HG03280 (cell line): Measurements from ENCODE around the gene SLC9A9.

Source experiments
- ATAC-seq: cut with Tn5 transposase; IDR thresholded peaks from one replicate; pipeline ENCODE4 v1.9.1; 2021; ENCODE audit warnings: mild to moderate bottlenecking, moderate library complexity; ENCODE audit not compliant: unreplicated experiment

The SLC9A9 gene

GRCh38 chr3:143603774-143604173 is 244.5 kb downstream of the SLC9A9 start:
- ATAC-seq = no peak

DNA sequence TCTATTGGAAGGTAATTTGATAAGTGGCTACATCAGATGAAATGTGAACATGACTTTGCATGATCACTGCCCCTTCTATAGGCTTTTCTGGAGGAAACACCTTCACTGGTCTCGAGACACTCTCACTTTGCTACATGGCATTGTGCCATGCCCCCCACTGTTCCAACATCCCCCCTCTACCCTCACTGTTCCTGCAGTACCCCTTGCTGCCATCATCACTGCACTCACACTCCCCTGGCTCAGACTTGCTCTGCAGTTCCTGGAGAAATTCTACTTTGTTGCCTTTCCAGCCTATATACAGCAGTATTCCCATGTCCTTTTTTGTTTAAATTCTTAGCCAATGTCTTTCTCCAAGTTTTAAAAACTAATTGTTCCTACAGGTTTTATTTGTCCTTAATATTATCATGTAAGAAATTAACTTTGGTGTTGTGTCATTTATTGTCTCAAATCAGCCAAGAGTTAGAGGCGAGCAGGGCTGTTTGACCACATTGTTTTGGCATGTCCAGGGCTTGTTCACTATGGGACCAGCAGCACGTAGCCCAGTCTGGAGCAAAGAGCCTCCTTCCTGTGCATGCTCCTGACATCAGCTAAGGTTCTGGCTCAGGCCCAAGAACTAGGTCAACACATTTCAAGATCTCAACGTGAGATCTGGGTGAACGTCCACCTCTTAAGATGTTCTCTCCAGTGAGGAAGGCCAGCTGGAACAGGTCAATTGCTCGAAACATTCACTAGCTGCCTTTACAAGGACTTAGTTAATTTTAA is 246.4 kb downstream of the SLC9A9 start:
- ATAC-seq = no peak

- ATAC-seq = no peak
Observed at GRCh38 chr3:143600756-143601718, 247.2 kb downstream of the SLC9A9 start.

DNA sequence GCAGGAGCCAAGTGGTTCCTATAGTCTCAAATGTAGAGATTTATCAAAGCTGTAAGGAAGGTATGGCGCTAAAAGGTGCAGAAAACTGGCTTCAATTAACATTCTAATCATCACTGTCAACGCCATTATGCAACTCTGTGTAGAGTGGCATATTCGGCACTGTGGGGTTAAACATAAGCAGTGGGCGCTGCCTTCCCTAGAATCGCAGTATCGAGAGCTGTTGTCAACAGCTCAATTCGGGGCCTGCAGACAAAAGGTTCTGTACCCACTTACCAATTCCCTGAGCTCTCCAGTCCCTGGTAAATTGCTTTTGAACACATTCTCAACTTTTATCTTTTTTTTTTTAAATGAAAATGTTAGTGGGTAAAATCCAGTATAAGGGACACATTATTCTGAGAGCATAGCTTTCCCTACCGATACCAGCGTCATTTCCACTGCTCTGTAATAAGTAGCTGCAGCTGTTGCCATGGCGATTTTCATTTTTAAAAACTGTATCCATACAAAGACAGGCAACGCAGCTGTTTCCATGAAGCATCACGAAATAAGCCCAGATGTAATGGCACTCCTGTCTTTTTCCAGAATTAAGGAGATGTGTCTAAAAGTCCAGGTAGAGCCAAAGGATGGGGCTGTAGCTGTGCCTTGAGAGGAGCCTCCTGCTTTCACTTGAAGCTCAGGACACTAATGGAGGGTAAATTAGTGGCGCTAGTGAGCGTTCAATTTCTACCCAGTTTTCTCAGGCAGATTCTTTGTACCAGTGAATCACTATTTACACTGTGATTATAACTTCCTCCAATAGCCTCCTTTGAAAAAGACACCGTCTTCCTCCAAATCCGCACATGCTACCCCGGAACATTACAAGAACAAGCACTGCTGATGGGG is 250.3 kb downstream of the SLC9A9 start:
- no peak for ATAC-seq

DNA sequence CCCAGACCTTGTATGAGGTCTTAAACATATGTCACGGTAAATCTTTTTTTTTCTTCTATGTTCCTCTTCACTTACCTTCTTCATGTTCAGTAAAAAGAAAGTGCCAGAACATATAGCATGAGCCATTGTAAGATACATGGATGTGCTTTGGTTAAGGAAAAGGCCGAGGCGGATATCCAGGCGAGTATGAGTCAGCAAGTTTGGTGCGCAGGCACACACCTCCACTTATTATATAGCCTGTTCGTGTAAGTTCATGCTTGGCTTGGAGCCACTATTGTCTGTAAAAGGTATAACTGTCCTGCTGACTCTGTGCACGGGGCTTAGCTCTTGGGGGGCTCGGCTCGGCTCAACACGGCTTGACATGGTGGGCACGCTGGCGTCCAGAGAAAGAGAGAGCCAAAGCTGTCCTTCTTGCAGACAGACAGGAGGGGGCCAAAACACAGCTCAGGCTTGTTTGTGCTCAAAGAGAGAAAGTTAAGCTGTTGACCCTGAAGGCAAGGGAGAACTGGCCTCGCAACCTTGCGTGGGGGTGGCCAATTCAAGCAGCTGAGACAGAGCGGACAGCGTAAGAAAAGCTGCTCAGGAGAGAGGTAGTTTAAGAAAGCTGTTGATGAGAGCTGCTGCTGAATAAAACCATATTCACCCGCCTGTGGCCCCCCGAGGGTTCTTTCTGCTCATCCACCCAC is 251.2 kb downstream of the SLC9A9 start:
- ATAC-seq = no peak

DNA sequence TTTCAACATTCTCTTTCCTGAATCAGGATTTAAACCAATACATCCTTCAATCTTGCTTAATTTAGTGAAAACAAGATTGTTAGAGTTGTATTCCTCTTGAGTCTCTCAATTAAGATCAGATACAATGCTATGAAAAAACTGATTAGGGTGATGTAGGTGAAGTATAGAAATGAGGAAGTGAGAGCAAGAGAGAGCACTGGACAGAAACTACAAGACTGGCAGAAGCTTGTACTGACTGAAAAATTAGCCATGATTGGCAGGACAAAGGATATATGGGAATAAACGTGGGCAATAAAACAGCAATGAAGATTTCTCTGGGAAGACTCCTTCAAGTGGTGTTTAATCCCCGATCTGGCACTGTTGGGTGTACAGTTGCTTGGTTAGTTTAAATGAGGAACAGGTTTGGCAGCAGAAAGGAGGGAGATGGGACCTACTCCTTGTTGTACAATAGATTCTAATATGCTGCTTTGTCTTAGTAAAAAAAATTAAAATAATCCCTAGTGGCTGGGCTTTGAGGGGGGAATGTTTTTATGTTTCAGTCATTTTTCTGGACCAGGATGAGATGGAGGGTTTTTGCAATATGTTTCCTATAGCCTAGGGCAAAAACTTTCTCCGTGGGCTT is 252.7 kb downstream of the SLC9A9 start:
- peak; percentile 97 for ATAC-seq

DNA sequence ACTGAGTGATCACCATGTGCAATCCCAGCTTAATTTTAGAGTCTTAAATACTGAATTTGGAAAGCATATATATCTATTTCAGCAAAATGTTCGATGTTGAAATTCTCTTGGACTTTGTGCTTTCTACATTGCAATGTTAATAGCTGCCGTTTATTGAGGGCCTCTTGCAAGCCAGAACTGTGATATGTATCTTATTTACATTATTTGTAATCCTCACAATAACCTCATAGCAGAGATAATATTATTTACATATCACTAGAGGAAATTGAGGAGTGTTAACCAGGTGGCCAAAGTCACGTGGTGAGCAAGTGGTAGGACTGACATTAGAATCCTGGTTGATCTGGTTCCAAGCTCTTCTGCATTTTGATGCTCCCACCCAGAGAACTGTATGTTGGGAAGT is 254.1 kb downstream of the SLC9A9 start:
- no peak for ATAC-seq

- ATAC-seq = no peak
Observed at GRCh38 chr3:143590660-143591059, 257.6 kb downstream of the SLC9A9 start.

- ATAC-seq = no peak
Observed at GRCh38 chr3:143586576-143586975, 261.7 kb downstream of the SLC9A9 start.

DNA sequence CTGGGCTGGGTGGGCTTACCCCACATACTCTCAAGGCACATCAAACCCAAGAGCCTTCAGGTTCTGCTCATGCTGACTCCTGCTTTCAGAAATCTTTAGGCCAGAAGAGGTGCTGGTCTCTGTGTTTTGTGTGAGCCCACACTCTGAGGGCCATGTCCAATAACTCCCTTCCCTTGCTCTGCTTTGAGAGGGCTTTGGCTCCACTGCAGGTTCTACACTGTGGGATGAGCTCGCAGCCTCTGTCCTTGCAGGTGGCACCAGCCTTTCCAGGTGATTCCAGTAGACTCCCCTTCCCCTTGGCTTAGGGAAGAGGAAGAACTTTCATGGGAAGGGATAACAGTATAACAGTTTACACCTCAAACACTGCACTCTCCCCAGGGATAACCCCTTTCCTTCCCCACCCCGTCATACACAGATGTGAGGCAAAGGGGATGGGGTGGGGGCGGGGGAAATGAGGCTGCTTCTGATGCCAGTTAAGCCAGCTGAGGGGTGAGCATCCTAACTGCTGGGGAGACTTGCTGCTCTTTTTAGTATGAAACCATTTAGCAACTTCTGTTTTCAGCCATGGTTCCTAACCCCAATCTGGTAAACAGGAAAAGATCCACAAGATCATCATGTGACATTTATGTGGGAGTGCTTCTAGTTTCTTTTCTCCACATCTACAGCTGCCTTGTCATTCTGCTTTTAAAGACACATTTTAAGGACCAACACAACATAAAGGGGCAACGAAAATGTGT is 262.4 kb downstream of the SLC9A9 start:
- no peak for ATAC-seq

DNA sequence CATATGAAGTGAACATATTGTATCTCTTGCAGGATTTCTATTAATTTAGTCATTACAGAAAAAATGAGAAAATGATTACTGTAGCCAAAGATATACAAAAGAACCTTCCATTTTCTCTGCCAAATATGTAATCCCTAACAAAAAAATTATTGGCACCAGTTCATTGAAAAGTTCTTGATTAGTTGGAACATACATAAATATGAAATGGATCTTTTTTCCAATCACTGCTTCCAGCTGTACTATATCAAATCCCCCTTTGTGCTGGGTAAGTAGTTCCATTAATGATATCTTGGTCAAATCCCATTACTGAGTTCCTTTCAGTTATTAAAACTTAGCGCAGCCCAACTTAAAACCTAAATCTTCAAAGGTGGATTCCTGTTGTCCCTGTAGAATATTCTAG is 263.8 kb downstream of the SLC9A9 start:
- no peak for ATAC-seq

DNA sequence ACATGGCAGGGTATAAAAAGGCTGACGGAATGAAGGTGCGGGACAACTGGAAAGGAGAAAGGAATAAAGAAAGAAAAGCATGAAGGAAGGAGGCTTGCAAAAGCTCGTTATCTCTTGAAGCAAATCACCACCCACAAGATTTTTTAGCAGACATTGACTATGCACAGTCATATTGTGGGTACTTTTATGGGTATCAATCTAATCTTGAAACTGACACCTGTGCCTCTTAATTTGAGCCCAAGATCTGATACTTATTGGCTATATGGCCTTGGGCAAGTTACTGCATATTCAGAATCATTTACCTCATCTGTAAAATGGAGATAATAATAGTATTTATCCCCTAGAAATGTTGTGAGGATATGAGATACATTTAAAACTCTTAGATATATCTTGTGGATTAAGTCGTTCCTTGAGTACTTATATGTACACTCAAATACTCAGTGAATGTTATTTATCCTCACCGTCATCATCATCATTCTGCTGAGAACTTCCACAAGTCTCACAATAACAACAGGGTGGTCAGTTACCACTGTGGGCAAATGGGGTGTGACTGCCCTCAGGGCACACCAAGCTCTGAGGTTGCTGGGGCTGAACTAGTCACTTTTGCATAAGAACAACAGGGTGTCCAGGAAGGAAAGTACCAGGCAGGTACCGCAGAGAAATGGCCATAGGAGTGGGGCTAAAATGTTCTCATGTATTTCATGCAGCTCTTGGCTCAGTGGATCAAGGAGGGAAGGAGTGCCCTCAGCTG is 266.1 kb downstream of the SLC9A9 start:
- peak; percentile 37 for ATAC-seq

GRCh38 chr3:143578810-143579435 is 269.3 kb downstream of the SLC9A9 start:
- ATAC-seq = no peak

DNA sequence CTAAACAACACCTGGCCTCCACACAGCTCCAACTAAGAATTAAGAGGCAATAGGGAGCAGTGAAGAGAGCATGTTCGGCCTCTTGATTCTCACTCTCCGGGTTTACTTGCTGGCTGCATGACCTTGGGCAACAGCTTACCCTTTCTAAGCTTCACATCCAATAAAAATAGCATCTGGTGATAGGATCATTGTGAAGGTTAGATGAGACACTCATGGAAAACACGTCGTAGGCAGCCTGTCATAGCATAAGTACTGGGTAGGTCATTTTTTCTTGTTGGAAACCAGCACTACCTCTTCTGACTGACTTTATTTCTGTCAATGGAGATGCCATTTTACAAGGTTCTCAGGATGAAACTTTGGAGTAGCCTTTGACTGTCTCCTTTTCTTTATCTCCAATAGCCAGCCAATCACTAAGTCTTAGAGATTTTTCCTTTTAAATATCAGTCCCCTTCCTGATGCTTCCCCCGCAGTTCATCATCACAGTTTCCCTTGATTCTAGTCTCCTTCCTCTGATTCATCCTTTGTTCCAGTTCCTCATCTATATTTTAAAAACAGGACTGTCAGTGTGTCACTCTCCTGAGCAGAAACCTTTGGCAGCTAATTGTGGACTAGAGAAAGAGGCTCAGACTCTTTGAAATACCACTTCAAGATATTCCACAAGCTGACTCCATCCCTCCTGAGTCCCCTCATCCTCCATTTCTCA is 271.5 kb downstream of the SLC9A9 start:
- ATAC-seq = no peak

- ATAC-seq = no peak
Observed at GRCh38 chr3:143574933-143575332, 273.3 kb downstream of the SLC9A9 start.

DNA sequence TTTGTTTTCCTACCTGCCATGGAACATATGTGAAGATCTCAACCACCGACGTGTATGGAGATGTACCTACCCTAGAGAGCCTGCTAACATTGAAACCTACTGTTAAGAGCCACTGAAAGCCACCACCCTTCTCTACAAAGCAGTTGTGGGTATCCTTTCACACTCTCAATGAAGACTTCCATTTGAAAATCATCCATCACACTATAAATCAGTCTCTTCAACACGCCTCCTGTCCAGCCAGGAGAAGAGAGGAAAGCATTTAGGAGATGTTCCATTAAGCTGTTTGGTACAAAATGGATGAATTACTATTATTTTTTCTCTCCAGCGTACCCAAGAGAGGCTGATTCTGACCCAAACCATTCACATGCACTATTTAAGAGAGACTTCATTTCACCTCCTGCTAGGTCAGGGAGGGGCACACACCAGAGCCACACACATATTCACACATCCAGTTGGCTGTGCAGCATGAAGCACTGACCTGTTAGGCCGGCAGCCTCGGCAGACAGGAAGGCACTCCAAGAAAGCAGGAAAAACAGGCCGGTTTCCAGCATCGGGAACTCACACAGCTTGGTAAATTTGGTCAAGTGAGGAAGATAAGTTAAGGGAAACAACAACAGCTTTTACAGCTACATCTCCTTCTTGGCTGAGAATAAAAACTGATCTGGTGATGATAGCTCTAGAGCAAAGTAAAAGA is 274.5 kb downstream of the SLC9A9 start:
- ATAC-seq = no peak

- ATAC-seq = no peak
Observed at GRCh38 chr3:143571548-143571947, 276.7 kb downstream of the SLC9A9 start.
